ENCODE data around the gene INTS1. TPM values are rescaled to one million over a fixed set of nuclear protein-coding genes. Genes with fewer than 3 reads are reported as not detected.

INTS1 gene
- total and polyA plus RNA-seq, 11 donors: 35.5 to 67.4 (median 45.3) TPM

DNA sequence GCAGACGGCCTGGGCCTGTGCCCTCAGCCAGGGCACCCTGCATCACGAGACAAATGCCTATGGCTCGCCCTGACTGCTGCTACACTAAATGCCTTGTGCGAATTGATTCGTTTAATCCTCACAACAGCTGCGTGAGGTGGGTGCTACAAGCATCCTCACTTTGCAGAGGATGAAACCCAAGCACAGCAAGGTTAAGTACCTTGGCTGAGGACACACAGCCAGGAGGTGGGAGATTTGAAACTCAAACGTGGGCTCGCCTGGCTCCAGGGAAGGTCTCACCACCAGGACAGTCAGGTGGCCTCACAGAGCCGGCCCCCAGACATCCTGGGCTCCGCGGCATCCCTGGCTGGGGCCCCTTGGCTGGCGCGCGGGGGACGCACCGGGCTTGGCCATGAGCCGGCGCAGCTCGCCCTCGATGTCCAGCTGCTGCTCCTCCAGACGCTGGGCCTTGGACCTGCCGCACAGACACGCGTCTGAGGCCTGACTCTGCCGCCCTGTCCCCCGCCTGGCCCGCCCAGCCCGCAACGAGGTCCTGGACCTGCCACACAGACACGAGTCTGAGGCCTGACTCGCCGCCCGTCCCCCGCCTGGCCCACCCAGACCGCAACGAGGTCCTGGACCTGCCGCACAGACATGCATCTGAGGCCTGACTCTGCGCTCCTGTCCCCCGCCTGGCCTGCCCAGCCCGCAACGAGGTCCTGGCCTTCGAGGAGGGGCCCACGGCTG is 66.9 kb downstream of the INTS1 start:
- TF ChIP-seq POLR2A (IDR thresholded peaks at IDR 0.05): no peak
- TF ChIP-seq, protein P1, sequence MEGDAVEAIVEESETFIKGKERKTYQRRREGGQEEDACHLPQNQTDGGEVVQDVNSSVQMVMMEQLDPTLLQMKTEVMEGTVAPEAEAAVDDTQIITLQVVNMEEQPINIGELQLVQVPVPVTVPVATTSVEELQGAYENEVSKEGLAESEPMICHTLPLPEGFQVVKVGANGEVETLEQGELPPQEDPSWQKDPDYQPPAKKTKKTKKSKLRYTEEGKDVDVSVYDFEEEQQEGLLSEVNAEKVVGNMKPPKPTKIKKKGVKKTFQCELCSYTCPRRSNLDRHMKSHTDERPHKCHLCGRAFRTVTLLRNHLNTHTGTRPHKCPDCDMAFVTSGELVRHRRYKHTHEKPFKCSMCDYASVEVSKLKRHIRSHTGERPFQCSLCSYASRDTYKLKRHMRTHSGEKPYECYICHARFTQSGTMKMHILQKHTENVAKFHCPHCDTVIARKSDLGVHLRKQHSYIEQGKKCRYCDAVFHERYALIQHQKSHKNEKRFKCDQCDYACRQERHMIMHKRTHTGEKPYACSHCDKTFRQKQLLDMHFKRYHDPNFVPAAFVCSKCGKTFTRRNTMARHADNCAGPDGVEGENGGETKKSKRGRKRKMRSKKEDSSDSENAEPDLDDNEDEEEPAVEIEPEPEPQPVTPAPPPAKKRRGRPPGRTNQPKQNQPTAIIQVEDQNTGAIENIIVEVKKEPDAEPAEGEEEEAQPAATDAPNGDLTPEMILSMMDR (IDR thresholded peaks at IDR 0.05): no peak
- H3K4me3 ChIP-seq: no peak overlapping the region
- H3K27me3 ChIP-seq: peaks cover 0 to under 1% (median 0%) of the 10 kb centered on the region in 9 donors
- no peak overlapping the region for H3K27ac ChIP-seq
- ATAC-seq: no peak
- WGBS, 4 donors: 93 to 96% (median 93%) methylated on average over 28 to 43 of the region's 43 CpGs
- H3K9me3 ChIP-seq: no peaks in the 10 kb centered on the region
- H3K4me1 ChIP-seq: peaks cover 0 to 5% (median 2%) of the 10 kb centered on the region in 12 donors
- no peak for DNase-seq
- intact Hi-C loops (cut with DNase I): loop anchor here in 4 of 10 donors (10.0 kb wide), 1 partner anchor 213 kb away; no protein-coding TSS in a partner anchor
- peaks cover 0 to 47% (median 6%) of the 10 kb centered on the region in 9 donors for H3K36me3 ChIP-seq

DNA sequence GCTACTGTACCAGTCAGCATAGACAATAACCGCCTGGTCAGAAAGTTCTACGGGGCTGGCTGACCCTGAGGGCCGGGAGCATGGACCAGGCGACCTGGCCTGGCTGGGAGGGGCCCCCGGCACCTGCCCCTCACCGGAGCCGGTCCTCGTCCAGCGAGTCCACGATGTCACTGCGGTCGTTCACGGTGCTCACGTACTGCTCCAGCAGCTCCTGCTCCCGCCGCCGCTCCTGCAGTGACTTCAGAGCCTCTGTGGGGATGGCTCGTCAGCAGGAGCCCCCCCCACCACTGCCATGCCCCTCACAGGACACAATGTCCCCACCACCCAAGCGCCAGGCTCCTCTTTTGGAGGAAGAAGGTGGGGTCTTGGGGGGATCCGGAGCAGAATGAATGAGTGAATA is 67.6 kb downstream of the INTS1 start:
- WGBS, 4 donors: 92 to 96% (median 95%) methylated on average over 18 to 20 of the region's 20 CpGs
- H3K4me3 ChIP-seq: no peak overlapping the region
- no peak for TF ChIP-seq POLR2A (IDR thresholded peaks at IDR 0.05)
- TF ChIP-seq, protein P1 (IDR thresholded peaks at IDR 0.05): no peak
- no peaks in the 10 kb centered on the region for H3K9me3 ChIP-seq
- peaks cover 0 to 7% (median 2%) of the 10 kb centered on the region in 12 donors for H3K4me1 ChIP-seq
- ATAC-seq: no peak
- peaks cover 0 to 6% (median under 1%) of the 10 kb centered on the region in 9 donors for H3K27me3 ChIP-seq
- no peak overlapping the region for H3K27ac ChIP-seq
- H3K36me3 ChIP-seq: peaks cover 0 to 43% (median 6%) of the 10 kb centered on the region in 9 donors
- intact Hi-C loops (cut with DNase I): loop anchor here in 4 of 10 donors (10.0 kb wide), 1 partner anchor 212 kb away; no protein-coding TSS in a partner anchor
- DNase-seq: no peak

DNA sequence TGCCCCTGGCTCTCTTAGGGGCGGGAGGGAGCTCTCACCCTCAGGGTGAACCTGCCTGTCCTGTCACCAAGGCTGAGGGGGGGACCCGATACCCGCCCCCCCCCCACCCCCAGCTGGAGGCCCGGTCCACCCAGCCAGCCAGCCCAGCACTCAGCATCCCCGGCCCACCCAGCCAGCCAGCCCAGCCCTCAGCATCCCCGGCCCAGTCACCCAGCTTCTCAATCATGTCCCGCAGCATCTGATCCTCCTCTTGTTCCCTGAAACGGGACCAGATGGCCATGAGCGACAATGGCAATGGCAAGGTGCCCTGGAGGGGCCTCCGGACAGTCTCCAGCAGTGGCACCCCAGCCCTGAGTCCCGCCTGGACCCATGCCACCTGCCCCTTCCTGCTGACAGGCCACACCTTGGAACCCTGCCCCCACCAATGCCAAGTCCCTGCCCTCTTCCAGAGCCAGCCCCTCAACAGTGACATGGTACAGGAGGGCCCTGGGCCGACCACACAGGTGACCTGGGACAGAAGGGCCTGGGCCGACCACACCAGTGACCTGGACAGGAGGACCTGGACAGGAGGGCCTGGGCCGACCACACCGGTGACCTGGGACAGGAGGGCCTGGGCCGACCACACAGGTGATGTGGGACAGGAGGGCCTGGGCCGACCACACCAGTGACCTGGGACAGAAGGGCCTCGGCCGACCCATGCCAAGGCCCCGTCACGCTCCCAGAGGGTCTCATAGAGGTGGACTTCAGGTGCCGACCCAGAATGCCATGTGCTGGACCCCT is 69.1 kb downstream of the INTS1 start:
- Histone ChIP-seq H3K27me3 (peaks cover 3 to 18% (median 10%) of the 10 kb centered on the region in 9 donors), H3K4me1 (peaks cover 0 to 7% (median 2%) of the 10 kb centered on the region in 12 donors), H3K27ac (no peak overlapping the region), H3K9me3 (no peaks in the 10 kb centered on the region), H3K36me3 (peaks cover 0 to 28% (median 6%) of the 10 kb centered on the region in 9 donors), H3K4me3 (no peak overlapping the region)
- DNase-seq (no peak), ATAC-seq (no peak)
- intact Hi-C loops (cut with DNase I): loop anchor here in 7 of 10 donors (5.0 to 10.0 kb wide), 6 partner anchors 32 to 243 kb away; no protein-coding TSS in a partner anchor
- WGBS, 4 donors: 90 to 97% (median 94%) methylated on average over 10 to 22 of the region's 22 CpGs
- TF ChIP-seq, protein P1 (IDR thresholded peaks at IDR 0.05): no peak
- no peak for TF ChIP-seq POLR2A (IDR thresholded peaks at IDR 0.05)

Data from heart left ventricle (tissue), 16 donors.